VCaP (cell line): ENCODE measurements around the gene MTA3.

ENCODE experiments used
- H3K27ac ChIP-seq: fragments of 450-650 bp; 2 replicates; pipeline ENCODE4 v1.5.1; 2017
- CTCF ChIP-seq: fragments of 450-650 bp; conservative IDR thresholded peaks from 2 replicates; pipeline ENCODE4 v1.5.1; 2017; ENCODE audit warnings: mild to moderate bottlenecking, moderate library complexity

The MTA3 gene

GRCh38 chr2:42804891-42805290, 236.5 kb downstream of the MTA3 start:
- TF ChIP-seq CTCF, result no peak
- H3K27ac ChIP-seq, result no peak overlapping the region
